Lung (tissue), 12 donors: ENCODE results near the gene ZNF23. TPM values are rescaled to one million over a fixed set of nuclear protein-coding genes. Genes with fewer than 3 reads are reported as not detected.

Source experiments
- ATAC-seq: fragments of 200-7000 bp; cut with Tn5 transposase; one replicate; pipeline ENCODE4 v1.9.1; 2020; ENCODE audit warnings: moderate number of reproducible peaks; ENCODE audit not compliant: insufficient read depth, low FRiP score
- DNase-seq, 3 donors: peaks; one replicate each; pipeline ENCODE4 v3.0.0-alpha.2; 2013 to 2017
- H3K27ac ChIP-seq, 2 donors: one replicate each; pipeline ENCODE4 v1.5.1; 2013; ENCODE audit warnings: mild to moderate bottlenecking in 2 of 2, moderate library complexity in 2 of 2, control low read depth in 1 of 2, inconsistent platforms in 1 of 2, low read depth in 1 of 2, low read length in 1 of 2
- H3K27me3 ChIP-seq, 3 donors: one replicate each; pipeline ENCODE4 v1.5.1; 2013; ENCODE audit warnings: low read length in 2 of 3; ENCODE audit not compliant: control insufficient read depth in 3 of 3, insufficient read depth in 3 of 3
- H3K36me3 ChIP-seq, 4 donors: one replicate each; pipeline ENCODE4 v1.5.1; 2013; ENCODE audit warnings: low read length in 4 of 4, mild to moderate bottlenecking in 1 of 4, moderate library complexity in 1 of 4; ENCODE audit not compliant: control insufficient read depth in 4 of 4, insufficient read depth in 4 of 4
- H3K4me1 ChIP-seq, 5 donors: one replicate each; pipeline ENCODE4 v1.5.1; 2013; ENCODE audit warnings: low read length in 5 of 5, mild to moderate bottlenecking in 2 of 5, moderate library complexity in 1 of 5; ENCODE audit not compliant: control insufficient read depth in 5 of 5, insufficient read depth in 5 of 5
- H3K4me3 ChIP-seq: one replicate; pipeline ENCODE4 v1.5.1; 2013; ENCODE audit warnings: mild to moderate bottlenecking, control low read depth, moderate library complexity
- H3K9ac ChIP-seq, 2 donors: one replicate each; pipeline ENCODE4 v1.5.1; 2013; ENCODE audit warnings: low read length in 2 of 2, control low read depth in 1 of 2; ENCODE audit not compliant: insufficient read depth in 1 of 2
- H3K9me3 ChIP-seq, 4 donors: one replicate each; pipeline ENCODE4 v1.5.1; 2013; ENCODE audit warnings: low read length in 3 of 4, mild to moderate bottlenecking in 1 of 4, moderate library complexity in 1 of 4; ENCODE audit not compliant: control insufficient read depth in 4 of 4, insufficient read depth in 3 of 4
- WGBS, 2 donors: extraction: QIAGEN DNeasy Blood & Tissue Kit; methylation state at CpG; one replicate each; pipeline ENCODE4 v1.1.7; 2013; 5-methylcytosine and 5-hydroxymethylcytosine counted together
- polyA plus RNA-seq, 2 donors: library from polyadenylated mRNA; stranded (reverse); fragments of 200-250 nt; gene quantifications; one replicate each; pipeline ENCODE4 v1.2.1, GENCODE V29; 2013
- total RNA-seq, 2 donors: library from RNA; depleted of rRNA in 1 of 2; stranded (reverse); fragments of >200 nt in 1 of 2; gene quantifications; one replicate each; pipeline ENCODE4 v1.2.1, GENCODE V29; 2014 to 2021
- TF ChIP-seq, protein P1 (sequence below): IDR thresholded peaks from 2 replicates; pipeline ENCODE4 v1.5.1; 2012; ENCODE audit warnings: mild to moderate bottlenecking; ENCODE audit errors: control extremely low read depth, extremely low read depth
- donor health status: control.
- donor health status: control.
- donor health status: Bipolar disorder and iron deficiency.
- donor health status: healthy.
- donor health status: DM: yes; HTN: yes; CAD: no.

ZNF23 gene
- total and polyA plus RNA-seq, 4 donors: 4.9 to 14.5 (median 10.9) TPM

DNA sequence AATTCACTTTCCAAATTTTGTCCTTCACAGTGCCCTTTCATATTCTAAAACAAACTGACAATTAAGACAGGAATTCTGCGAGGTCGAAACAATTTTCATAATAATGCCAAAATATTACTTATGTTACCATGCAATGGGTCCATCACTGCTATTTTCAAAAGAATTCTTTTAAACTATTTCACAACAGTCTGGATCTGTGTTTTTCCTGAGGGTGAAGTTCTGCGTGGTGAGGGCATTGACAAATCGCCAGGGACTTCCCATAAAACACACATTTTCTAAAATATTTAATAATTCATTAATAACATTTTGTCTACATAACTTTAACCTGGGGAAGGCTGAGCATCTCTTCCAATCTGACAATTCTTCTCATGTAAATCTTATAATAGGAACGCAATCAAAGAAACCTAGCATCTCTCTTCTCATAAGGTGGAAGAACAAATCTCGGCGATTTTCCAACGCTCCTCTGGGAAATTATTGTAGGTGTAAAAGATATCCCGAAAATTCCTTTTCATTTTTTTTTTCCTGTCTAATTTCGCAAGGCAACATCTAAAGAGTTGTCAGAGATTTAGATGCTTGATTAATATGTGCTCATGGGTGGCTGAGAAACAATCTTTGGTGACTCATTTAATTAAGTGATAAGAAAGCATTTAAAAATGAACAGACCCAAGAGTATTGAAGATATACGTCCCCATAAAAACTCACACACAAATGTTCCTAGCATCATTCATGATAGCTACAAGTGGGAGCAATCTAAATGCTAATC is 62.1 kb downstream of the ZNF23 start:
- ATAC-seq: no peak
- TF ChIP-seq, protein P1, sequence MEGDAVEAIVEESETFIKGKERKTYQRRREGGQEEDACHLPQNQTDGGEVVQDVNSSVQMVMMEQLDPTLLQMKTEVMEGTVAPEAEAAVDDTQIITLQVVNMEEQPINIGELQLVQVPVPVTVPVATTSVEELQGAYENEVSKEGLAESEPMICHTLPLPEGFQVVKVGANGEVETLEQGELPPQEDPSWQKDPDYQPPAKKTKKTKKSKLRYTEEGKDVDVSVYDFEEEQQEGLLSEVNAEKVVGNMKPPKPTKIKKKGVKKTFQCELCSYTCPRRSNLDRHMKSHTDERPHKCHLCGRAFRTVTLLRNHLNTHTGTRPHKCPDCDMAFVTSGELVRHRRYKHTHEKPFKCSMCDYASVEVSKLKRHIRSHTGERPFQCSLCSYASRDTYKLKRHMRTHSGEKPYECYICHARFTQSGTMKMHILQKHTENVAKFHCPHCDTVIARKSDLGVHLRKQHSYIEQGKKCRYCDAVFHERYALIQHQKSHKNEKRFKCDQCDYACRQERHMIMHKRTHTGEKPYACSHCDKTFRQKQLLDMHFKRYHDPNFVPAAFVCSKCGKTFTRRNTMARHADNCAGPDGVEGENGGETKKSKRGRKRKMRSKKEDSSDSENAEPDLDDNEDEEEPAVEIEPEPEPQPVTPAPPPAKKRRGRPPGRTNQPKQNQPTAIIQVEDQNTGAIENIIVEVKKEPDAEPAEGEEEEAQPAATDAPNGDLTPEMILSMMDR: no peak
- Histone ChIP-seq H3K4me3 (no peak overlapping the region), H3K9me3 (peaks cover 0 to 9% (median 0%) of the 10 kb centered on the region in 4 donors), H3K9ac (no peak overlapping the region), H3K36me3 (no peaks in the 10 kb centered on the region), H3K27ac (no peak overlapping the region), H3K4me1 (no peaks in the 10 kb centered on the region), H3K27me3 (peaks cover 0 to 4% (median 3%) of the 10 kb centered on the region in 3 donors)
- 87 to 93% methylated on average over 11 of the region's 11 CpGs for whole genome bisulfite sequencing, 2 donors
- DNase-seq: no peak

Other genes with a start within 250 kb of the ZNF23 start
- gene HYDIN, start 231.5 kb downstream of the ZNF23 start, total RNA-seq: 10 to 100 TPM; 35.0 to 43.3 TPM
- gene HYDIN, start 231.5 kb downstream of the ZNF23 start, polyA plus RNA-seq: 1 to 10 TPM; 2.4 to 2.9 TPM
- 10 to 100 TPM; 18.6 to 35.7 TPM for gene CMTR2, start 172.8 kb downstream of the ZNF23 start, total RNA-seq
- gene CMTR2, start 172.8 kb downstream of the ZNF23 start, polyA plus RNA-seq: 1 to 10 TPM; 8.8 to 9.4 TPM
- gene CALB2, start 103.5 kb downstream of the ZNF23 start, total RNA-seq: 1 to 10 TPM in 1 of 2 donors, under 1 TPM in 1; 0.68 to 1.7 TPM
- 10 to 100 TPM in 1 of 2 donors, under 1 TPM in 1; 0.02 to 11.7 TPM for gene CALB2, start 103.5 kb downstream of the ZNF23 start, polyA plus RNA-seq
- not detected for gene TLE7, start 20.2 kb downstream of the ZNF23 start, total RNA-seq
- gene TLE7, start 20.2 kb downstream of the ZNF23 start, polyA plus RNA-seq: not detected
- 10 to 100 TPM; 12.6 to 16.1 TPM for gene ZNF19, start 27.1 kb upstream of the ZNF23 start, total RNA-seq
- 1 to 10 TPM; 1.9 to 5.1 TPM for gene ZNF19, start 27.1 kb upstream of the ZNF23 start, polyA plus RNA-seq
- under 1 TPM; 0.43 to 0.95 TPM for gene CHST4, start 64.2 kb upstream of the ZNF23 start, total RNA-seq
- under 1 TPM; 0.28 to 0.92 TPM for gene CHST4, start 64.2 kb upstream of the ZNF23 start, polyA plus RNA-seq
- gene TAT, start 114.8 kb upstream of the ZNF23 start, total RNA-seq: under 1 TPM in 1 of 2 donors, not detected in 1; 0.74 TPM
- gene TAT, start 114.8 kb upstream of the ZNF23 start, polyA plus RNA-seq: under 1 TPM; 0.14 to 0.26 TPM
- gene MARVELD3, start 163.9 kb upstream of the ZNF23 start, total RNA-seq: 1 to 10 TPM; 8.8 to 9.3 TPM
- gene MARVELD3, start 163.9 kb upstream of the ZNF23 start, polyA plus RNA-seq: 1 to 10 TPM; 3.6 to 7.5 TPM